Measurements from ENCODE around the gene PWWP2A. TPM values are rescaled to one million over a fixed set of nuclear protein-coding genes. Genes with fewer than 3 reads are reported as not detected.

Gene PWWP2A
- polyA plus RNA-seq, 5 donors: 28.8 to 39.9 (median 37.2) TPM

Other genes starting within 250 kb of the PWWP2A start
- under 1 TPM; 0.44 to 0.86 (median 0.76) TPM for gene ADRA1B, start 203.0 kb downstream of the PWWP2A start, polyA plus RNA-seq (ENCODE audit: insufficient read depth in 1 of 5, insufficient read length in 5 of 5, low replicate concordance in 1 of 5)
- gene TTC1, start 110.3 kb downstream of the PWWP2A start, polyA plus RNA-seq (ENCODE audit: insufficient read depth in 1 of 5, insufficient read length in 5 of 5, low replicate concordance in 1 of 5): 10 to 100 TPM; 55.0 to 66.3 (median 58.8) TPM
- 1 to 10 TPM in 4 of 5 donors, under 1 TPM in 1; 0.40 to 7.3 (median 4.4) TPM for gene FABP6, start 110.1 kb upstream of the PWWP2A start, polyA plus RNA-seq (ENCODE audit: insufficient read depth in 1 of 5, insufficient read length in 5 of 5, low replicate concordance in 1 of 5)
- 10 to 100 TPM in 2 of 5 donors, 1 to 10 TPM in 3; 7.9 to 12.7 (median 9.6) TPM for gene CCNJL, start 193.1 kb upstream of the PWWP2A start, polyA plus RNA-seq (ENCODE audit: insufficient read depth in 1 of 5, insufficient read length in 5 of 5, low replicate concordance in 1 of 5)